GM10847 (cell line): ENCODE data around the gene FOLR3.

Source experiments
- POLR2A ChIP-seq: IDR thresholded peaks from 2 replicates; pipeline ENCODE4 v1.6.1; 2011; ENCODE audit not compliant: insufficient read length; ENCODE audit errors: extremely low read depth

Gene FOLR3

DNA sequence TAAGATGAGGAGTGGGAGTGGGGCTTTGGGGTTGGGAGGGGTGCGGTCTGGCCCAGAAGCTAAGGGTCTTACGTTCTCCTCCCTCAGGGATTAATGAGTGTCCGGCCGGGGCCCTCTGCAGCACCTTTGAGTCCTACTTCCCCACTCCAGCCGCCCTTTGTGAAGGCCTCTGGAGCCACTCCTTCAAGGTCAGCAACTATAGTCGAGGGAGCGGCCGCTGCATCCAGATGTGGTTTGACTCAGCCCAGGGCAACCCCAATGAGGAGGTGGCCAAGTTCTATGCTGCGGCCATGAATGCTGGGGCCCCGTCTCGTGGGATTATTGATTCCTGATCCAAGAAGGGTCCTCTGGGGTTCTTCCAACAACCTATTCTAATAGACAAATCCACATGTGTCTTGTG lies 4.0 kb downstream of the FOLR3 start:
- no peak for TF ChIP-seq POLR2A

DNA sequence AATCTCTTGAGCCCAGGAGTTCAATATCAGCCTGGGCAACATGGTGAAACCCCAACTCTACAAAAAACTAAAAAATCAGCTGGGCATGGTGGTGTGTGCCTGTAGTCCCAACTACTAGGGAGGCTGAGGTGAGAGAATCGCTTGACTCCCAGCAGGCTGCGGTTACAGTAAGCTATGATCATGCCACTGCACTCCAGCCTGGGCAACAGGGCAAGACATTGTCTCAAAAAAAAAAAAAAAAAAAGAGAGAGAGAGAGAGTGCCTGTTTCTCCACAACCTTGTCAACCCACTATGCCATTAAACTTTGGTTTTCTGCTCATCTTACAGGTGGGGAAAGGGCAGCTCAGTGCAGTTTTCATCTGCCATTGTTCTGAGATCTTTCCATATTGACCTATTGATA lies 5.1 kb downstream of the FOLR3 start:
- TF ChIP-seq POLR2A = no peak

DNA sequence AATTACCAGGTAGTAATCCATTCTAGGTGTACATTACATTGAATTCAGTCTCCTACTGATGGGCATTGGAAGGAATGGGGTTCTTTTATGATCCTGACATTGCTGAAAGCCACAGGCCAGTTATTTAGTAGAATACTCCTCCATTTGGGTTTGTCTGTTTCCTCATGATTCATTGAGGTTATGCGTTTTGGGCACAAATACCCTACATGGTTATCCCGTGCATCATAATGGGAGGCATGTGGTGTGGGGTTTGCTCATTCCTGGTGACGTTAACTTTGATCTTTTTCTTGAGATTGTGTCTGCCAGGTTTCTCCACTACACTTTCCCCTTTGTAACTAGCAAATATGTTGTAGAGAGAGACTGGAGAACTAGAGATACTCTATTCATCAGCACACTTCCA lies 5.5 kb downstream of the FOLR3 start:
- TF ChIP-seq POLR2A = no peak

DNA sequence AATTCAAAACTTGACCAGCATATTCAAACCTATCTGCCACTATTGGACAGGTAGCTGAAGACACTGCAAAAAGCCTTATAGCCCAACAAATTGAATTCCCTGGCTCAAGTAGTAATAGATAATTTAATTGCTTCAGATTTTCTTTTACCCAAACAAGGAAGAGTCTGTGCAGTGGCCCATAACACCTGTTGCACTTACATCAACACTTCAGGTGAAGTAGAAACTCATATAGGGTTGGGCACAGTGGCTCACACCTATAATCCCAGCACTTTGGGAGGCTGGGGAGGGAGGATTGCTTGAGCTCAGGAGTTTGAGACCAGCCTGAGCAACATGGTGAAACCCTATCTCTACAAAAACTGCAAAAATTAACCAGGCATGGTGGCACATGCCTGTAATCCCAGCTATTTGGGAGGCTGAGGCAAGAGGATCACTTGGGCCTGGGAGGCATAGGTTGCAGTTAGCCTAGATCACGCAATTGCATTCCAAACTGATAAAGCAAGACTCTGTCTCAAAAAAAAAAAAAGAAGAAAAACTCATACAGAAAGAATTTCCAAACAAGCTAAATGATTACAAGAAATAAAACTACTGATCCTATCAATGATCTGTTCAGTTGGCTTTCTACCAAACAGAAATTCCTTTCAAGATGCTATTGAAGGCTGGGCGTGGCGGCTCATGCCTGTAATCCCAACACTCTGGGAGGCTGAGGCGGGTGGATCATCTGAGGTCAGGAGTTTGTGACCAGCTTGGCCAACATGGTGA lies 9.5 kb downstream of the FOLR3 start:
- TF ChIP-seq POLR2A = no peak

DNA sequence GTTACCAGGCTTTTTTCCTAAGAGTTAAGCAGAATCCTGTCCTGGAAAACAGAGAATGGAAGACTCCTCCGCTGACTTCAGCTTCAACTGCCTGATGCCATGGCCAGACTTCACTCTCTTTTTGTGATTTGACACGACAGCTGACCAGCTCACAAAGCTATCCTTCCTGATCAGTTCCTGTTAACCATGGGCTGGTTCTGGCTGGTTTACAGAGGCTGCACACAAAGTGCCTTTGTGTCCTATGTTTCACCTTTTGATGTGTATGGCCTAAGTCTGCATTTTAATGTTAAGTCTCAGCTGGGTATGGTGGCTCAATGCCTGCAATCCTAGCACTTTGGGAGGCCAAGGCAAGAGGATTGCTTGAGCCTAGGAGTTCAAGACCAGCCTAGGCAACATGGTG lies 11.1 kb downstream of the FOLR3 start:
- TF ChIP-seq POLR2A = no peak

DNA sequence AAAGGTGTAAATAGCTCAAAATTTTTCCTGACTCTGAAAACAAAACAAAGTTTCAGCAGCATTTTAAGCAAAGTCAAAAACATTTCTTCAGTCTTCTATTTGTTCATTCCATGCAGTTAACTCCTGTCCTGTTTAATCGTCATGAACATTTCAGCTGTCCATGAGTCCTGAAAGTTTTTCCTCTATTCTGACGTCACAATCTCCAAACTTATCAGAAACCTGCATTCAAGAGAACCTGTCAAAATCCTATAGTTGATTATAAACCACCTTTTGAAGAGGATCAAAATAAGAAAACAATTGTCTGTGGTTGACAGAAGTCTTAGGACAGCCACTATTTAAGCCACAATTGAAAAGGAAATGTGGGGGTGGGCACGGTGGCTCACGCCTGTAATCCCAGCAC lies 15.4 kb downstream of the FOLR3 start:
- no peak for TF ChIP-seq POLR2A

DNA sequence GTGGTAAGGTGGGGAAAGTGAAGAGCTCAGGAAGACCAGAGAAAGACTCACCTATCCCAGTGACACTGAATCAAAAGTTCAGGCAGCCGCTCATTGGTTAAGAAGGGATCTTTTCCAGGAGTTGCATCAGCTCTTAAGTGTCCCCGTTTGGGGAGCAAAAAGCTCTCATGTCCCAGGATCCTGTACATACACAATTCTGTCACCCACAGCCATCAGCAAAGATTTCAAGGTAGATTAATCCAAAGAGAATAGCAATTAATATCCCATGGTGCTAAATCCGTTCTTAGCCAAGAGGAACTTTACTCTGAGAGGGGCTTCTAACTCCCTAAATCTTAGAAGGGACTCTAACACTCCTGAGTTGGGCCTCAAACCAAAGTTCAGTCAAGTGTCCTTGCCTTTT lies 19.3 kb downstream of the FOLR3 start:
- no peak for TF ChIP-seq POLR2A

DNA sequence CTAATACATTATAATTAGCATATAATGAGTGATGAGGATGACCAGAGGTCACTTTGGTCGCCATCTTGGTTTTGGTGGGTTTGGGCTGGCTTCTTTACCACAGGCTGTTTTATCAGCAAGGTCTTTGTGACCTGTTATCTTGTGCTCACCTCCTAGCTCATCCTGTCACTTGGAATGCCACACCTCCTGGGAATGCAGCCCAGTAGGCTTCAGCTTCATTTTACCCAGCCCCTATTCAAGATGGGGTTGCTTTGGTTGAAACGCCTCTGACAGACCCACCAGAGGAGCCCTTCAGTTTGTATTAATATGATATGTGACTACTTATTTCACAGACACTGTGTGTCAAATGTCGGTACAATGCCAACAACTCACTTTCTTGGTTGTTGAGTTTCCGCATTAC lies 20.2 kb downstream of the FOLR3 start:
- no peak for TF ChIP-seq POLR2A

DNA sequence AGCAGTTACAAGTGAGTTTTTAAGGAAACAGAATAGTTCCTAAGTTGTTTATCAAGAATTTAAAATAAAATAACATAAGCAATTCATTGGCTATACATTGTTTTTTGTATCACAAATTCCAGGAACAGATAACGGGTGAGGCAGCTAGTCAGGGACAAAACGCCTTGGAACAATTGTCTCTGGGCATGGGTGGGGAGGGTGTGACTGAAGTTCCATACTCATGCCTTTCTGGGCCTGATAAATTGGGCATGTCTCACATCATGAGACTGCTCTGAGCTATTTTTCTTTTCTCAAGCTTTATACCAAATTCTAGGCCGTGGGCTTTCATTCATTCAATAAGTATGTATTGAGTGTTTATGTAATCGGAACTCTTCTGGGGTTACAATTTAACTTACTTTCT lies 21.6 kb downstream of the FOLR3 start:
- TF ChIP-seq POLR2A = no peak

DNA sequence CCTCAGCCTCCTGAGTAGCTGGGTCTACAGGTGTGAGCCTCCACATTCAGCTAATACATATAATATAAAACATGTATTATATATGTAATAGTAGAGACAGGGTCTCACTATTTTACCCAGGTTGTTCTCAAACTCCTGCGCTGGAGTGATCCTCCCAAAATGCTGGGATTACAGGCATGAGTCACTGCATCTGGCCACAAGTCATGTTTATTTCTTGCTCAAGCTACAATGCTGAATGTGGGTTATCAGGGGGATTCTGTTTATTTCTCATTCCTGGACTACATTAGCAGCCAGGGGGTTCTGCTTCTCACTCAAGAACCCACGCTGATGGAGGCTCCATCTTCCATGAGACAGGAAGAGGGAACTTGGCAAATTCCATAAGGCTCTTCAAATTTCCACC lies 24.8 kb downstream of the FOLR3 start:
- TF ChIP-seq POLR2A = no peak

DNA sequence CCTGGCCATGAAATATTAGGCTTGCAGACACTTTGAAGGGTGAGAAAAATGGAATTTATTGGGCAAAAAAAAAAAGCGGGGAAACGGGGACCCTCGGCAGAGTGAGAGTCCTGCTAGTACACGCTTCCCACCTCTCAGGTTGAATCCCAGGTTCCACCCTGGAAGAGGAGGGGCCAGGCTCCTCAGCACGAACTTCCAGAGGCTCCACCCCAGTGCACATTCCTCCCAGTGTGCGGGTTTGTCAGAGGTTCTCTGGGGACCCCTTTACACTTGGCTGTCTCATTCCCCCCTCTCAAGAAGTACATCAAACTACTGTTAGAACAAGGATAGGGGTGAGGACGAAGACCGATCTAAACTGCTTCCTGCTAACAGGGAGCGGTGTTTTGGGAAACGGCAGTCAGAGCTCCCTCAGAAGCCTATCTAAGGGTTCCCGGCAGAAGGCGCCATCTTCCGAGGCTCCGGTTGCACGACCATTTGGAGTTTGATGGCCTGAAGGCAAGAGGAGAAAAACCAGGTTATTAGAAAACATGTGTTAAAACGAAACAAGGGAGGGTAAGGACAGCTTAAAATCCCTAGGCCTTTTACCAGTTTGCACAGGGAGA lies 27.5 kb downstream of the FOLR3 start:
- TF ChIP-seq POLR2A = no peak

DNA sequence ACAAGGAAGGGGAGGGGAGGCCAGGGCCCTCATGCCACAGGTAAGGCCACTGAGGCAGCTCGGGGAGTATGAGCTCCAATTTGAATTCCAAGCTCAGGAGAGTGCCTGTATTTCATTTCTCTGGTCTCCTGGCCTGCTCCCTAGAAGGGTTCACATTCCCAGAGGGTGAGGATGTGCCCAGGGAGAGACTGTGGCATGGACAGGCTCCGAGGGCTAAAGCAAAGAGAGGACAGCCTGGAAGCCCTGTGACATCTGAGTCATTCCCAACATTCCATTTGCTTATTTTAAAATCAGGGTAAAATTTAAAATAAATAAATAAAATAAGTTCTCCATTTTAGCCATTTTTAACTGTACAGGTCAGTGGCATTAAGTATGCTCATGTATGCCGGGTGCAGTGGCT lies 37.8 kb downstream of the FOLR3 start:
- no peak for TF ChIP-seq POLR2A

DNA sequence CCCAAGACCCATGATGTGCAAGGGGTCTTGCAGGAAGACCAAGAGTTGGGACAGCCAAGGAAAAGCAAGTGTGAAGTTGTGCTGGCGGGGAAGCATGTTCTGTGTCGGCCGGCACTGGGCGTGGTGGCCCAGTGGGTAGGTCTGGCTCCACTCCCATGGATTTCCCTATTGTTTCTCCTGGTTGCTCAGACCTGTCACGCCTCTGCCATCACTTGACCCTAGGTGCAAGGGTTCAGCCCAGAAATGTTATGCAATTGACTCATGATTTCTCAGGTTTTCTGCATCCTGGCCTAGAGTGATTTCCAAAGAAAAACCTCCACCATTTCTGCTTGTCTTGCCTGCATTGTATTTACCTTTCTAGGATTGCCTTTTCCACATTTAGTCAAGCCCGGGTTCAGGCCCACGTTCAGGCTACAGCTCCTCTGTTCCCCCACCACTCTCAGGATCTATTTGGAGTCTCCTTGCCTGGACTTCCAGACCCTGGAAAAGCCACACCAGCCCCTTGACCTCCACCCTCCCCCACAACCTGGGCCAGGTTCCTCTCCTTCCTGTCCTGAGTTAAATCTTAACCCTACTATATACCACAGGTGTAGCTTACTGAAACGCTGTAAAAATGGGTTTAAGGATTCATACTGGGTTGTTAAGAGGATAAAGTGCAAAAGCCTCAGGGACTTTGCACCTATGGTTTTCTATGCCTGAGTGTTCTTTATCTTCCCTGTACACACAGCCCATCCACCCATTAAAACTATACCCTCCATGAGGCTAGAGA lies 39.0 kb downstream of the FOLR3 start:
- TF ChIP-seq POLR2A = no peak

DNA sequence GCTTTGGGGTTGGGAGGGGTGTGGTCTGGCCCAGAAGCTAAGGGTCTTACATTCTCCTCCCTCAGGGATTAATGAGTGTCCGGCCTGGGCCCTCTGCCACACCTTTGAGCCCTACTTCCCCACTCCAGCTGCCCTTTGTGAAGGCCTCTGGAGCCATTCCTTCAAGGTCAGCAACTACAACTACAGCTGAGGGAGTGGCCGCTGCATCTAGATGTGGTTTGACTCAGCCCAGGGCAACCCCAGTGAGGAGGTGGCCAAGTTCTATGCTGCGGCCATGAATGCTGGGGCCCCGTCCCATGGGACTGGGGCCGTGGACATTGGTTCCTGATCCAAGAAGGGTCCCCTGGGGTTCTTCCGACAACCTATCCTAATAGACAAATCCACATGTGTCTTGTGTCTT lies 42.1 kb downstream of the FOLR3 start:
- no peak for TF ChIP-seq POLR2A

DNA sequence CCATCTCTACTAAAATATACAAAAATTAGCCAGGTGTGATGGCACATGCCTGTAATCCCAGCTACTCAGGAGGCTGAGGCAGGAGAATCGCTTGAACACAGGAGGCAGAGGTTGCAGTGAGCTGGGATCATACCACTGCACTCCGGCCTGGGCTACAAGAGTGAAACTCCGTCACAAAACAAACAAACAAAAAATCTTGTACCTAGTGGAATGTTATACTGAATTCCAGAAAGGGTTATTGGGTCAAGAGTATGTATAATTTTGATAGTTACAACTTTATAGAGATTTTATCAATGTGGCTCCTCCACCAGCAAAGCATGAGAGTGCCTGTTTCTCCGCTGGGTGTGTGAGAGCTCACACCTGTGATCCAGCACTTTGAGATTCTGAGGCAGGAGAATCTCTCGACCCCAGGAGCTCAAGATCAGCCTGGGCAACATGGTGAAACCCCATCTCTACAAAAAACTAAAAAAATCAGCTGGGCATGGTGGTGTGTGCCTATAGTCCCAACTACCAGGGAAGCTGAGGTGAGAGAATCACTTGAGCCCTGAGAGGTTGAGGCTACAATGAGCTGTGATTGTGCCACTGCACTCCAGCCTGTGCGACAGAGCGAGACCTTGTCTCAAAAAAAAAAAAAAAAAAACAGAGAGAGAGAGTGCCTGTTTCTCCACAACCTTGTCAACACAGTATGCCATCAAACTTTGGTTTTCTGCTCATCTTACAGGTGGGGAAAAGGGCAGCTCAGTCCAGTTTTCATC lies 43.7 kb downstream of the FOLR3 start:
- TF ChIP-seq POLR2A = no peak
